ENCODE data around the gene CRACR2A. TPM values are rescaled to one million over a fixed set of nuclear protein-coding genes. Genes with fewer than 3 reads are reported as not detected.

Gene CRACR2A
- total RNA-seq, 4 donors from 2014 or later, result 1.2 to 7.9 (median 2.2) TPM

DNA sequence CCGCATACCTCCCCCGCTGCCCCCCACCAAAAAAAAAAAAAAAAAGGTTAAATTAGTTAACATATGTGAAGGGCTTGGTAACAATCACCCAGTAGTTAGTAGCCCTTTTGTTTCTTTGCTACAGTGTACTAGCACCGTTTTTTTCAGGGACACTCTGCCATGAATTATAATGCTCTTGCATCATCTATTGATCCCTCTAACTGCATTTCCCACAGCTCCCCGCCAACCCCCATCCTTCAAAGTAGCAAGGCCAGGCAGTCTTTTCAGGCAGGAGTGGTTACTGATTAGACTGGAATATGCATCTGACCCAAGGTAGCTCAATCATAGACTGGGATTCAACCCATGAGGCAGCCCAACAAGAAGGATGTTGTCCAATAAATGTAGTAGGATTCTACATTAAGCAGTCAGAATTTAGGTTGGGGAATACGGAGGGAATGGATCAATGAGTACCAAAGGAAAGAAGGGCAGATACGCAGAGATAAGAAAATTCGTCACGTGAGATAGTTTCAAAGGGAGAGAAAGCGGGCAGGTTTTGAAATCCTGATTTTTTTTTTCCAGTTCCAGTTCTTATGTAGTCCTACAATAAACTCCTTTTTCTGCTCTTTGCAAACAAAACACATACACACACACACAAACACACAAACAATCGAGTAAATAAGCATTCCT lies 39.8 kb upstream of the CRACR2A start:
- H3K27me3 ChIP-seq, result no peaks in the 10 kb centered on the region
- no peaks in the 10 kb centered on the region for H3K9me3 ChIP-seq
- WGBS, 2 donors, result 92 to 95% methylated on average over 10 of the region's 10 CpGs
- H3K4me1 ChIP-seq, result no peaks in the 10 kb centered on the region
- intact Hi-C loops (cut with DNase I), result no loop called here
- TF ChIP-seq POLR2A (IDR thresholded peaks at IDR 0.05), result no peak
- TF ChIP-seq, protein P1, sequence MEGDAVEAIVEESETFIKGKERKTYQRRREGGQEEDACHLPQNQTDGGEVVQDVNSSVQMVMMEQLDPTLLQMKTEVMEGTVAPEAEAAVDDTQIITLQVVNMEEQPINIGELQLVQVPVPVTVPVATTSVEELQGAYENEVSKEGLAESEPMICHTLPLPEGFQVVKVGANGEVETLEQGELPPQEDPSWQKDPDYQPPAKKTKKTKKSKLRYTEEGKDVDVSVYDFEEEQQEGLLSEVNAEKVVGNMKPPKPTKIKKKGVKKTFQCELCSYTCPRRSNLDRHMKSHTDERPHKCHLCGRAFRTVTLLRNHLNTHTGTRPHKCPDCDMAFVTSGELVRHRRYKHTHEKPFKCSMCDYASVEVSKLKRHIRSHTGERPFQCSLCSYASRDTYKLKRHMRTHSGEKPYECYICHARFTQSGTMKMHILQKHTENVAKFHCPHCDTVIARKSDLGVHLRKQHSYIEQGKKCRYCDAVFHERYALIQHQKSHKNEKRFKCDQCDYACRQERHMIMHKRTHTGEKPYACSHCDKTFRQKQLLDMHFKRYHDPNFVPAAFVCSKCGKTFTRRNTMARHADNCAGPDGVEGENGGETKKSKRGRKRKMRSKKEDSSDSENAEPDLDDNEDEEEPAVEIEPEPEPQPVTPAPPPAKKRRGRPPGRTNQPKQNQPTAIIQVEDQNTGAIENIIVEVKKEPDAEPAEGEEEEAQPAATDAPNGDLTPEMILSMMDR (IDR thresholded peaks at IDR 0.05), result no peak
- no peak overlapping the region for H3K4me3 ChIP-seq (replicated peaks in 1 of 3)
- DNase-seq, result no peak
- no peak overlapping the region for H3K27ac ChIP-seq
- no peaks in the 10 kb centered on the region for H3K36me3 ChIP-seq

DNA sequence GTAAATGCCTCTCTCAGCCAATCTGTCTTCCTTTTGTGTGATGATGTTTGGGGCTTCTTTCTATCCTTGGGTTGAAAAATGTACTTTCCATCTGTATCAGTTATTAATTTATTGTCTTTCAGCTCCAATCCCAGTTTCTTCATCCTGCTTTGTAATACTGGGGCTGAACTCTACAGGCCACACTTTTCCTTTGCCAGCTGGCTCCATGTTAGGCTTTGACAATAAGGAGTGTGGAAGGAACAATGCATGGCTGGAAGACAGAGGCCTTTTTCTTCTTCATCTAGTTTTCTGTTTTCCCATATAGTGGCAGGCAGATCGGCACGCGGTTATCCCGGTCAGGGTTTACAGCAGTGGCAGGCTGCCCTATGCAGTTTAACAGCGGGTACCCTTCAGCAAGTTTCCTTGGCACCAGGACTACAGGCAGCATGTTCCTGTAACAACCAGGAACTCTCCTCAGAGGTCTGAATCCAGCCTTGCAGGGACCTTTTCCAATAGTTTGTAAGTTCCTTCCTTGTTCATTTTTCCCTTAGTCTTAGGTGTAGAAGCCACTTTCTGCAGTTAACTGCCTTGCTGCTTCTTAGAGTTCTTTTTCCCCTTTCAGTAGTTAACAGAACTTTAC lies 38.5 kb upstream of the CRACR2A start:
- Histone ChIP-seq H3K27ac (no peak overlapping the region), H3K4me3 (replicated peaks in 1 of 3) (no peak overlapping the region), H3K27me3 (no peaks in the 10 kb centered on the region), H3K4me1 (no peaks in the 10 kb centered on the region), H3K9me3 (no peaks in the 10 kb centered on the region), H3K36me3 (no peaks in the 10 kb centered on the region)
- no peak for TF ChIP-seq POLR2A (IDR thresholded peaks at IDR 0.05)
- intact Hi-C loops (cut with DNase I), result no loop called here
- 94 to 98% methylated on average over 5 of the region's 5 CpGs for WGBS, 2 donors
- DNase-seq, result no peak

- no peaks in the 10 kb centered on the region for H3K36me3 ChIP-seq
- TF ChIP-seq, protein P1 (IDR thresholded peaks at IDR 0.05), result no peak
- TF ChIP-seq POLR2A (IDR thresholded peaks at IDR 0.05), result no peak
- DNase-seq, result no peak
- intact Hi-C loops (cut with DNase I), result no loop called here
- no peaks in the 10 kb centered on the region for H3K4me1 ChIP-seq
- no peaks in the 10 kb centered on the region for H3K9me3 ChIP-seq
- no peak overlapping the region for H3K27ac ChIP-seq
- no peaks in the 10 kb centered on the region for H3K27me3 ChIP-seq
- H3K4me3 ChIP-seq (replicated peaks in 1 of 3), result no peak overlapping the region
- WGBS, 2 donors, result 66 to 80% methylated on average over 2 of the region's 2 CpGs
Observed at GRCh38 chr12:3790642-3791041, 37.7 kb upstream of the CRACR2A start.

- TF ChIP-seq, protein P1 (IDR thresholded peaks at IDR 0.05), result no peak
- no peak for TF ChIP-seq POLR2A (IDR thresholded peaks at IDR 0.05)
- H3K36me3 ChIP-seq, result no peaks in the 10 kb centered on the region
- H3K9me3 ChIP-seq, result no peaks in the 10 kb centered on the region
- intact Hi-C loops (cut with DNase I), result no loop called here
- WGBS, 2 donors, result 81 to 87% methylated on average over 1 of the region's 1 CpG
- H3K4me1 ChIP-seq, result no peaks in the 10 kb centered on the region
- H3K4me3 ChIP-seq (replicated peaks in 1 of 3), result no peak overlapping the region
- no peak overlapping the region for H3K27ac ChIP-seq
- no peak for DNase-seq
- H3K27me3 ChIP-seq, result no peaks in the 10 kb centered on the region
Observed at GRCh38 chr12:3789838-3790237, 36.9 kb upstream of the CRACR2A start.

- TF ChIP-seq, protein P1 (IDR thresholded peaks at IDR 0.05), result peak; percentile 42 to 78 (median 62)
- TF ChIP-seq POLR2A (IDR thresholded peaks at IDR 0.05), result no peak
- intact Hi-C loops (cut with DNase I), result loop anchor here (5.0 kb wide), 1 partner anchor 475 kb away; no protein-coding TSS in a partner anchor
- Histone ChIP-seq H3K27me3 (no peaks in the 10 kb centered on the region), H3K4me3 (replicated peaks in 1 of 3) (no peak overlapping the region), H3K4me1 (no peaks in the 10 kb centered on the region), H3K36me3 (no peaks in the 10 kb centered on the region), H3K27ac (no peak overlapping the region), H3K9me3 (no peaks in the 10 kb centered on the region)
- 52 to 58% methylated on average over 3 of the region's 3 CpGs for whole genome bisulfite sequencing, 2 donors
- peak in 1 of 2 donors; percentile 4 for DNase-seq
Observed at GRCh38 chr12:3777206-3777809, 24.4 kb upstream of the CRACR2A start.
